Measurements from ENCODE around the gene PPP1R13B.

DNA sequence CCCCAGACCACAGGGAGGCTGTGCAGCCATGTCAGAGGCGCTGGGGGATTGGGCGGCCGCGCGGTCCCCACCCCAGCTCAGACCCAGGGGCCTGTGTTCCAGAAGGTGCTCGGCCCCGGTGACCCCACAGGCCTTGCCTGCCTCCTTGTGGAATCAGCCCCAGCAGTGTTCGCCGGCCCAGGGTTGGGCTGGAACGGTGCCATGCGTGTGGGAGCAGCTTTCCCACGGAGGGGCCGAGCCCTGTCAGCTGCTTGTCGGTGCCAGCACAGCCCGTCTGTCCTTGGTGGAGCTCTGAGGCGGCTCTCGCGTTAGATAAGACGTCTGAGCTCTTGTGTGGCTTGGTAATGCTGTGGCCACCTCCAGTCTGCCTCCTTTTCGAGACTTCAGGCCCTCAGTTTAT, 123.3 kb downstream of the PPP1R13B start:
- TF ChIP-seq NFIC (IDR thresholded peaks at IDR 0.05; ENCODE audit: borderline replicate concordance) (no peak), GATA2 (CRISPR knock-in tag; IDR thresholded peaks at IDR 0.05) (no peak), GABPA (IDR thresholded peaks at IDR 0.05; ENCODE audit: low read depth) (no peak)
- TF ChIP-seq, protein P1, sequence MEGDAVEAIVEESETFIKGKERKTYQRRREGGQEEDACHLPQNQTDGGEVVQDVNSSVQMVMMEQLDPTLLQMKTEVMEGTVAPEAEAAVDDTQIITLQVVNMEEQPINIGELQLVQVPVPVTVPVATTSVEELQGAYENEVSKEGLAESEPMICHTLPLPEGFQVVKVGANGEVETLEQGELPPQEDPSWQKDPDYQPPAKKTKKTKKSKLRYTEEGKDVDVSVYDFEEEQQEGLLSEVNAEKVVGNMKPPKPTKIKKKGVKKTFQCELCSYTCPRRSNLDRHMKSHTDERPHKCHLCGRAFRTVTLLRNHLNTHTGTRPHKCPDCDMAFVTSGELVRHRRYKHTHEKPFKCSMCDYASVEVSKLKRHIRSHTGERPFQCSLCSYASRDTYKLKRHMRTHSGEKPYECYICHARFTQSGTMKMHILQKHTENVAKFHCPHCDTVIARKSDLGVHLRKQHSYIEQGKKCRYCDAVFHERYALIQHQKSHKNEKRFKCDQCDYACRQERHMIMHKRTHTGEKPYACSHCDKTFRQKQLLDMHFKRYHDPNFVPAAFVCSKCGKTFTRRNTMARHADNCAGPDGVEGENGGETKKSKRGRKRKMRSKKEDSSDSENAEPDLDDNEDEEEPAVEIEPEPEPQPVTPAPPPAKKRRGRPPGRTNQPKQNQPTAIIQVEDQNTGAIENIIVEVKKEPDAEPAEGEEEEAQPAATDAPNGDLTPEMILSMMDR (IDR thresholded peaks at IDR 0.05) = no peak
